Measurements from ENCODE around the gene PCDHGA8.
"Not testable (repeated sequence)": the region's sequence is repeated elsewhere in the genome, so short reads cannot be mapped to it uniquely, and the experiment has no call there.

PCDHGA8 gene

DNA sequence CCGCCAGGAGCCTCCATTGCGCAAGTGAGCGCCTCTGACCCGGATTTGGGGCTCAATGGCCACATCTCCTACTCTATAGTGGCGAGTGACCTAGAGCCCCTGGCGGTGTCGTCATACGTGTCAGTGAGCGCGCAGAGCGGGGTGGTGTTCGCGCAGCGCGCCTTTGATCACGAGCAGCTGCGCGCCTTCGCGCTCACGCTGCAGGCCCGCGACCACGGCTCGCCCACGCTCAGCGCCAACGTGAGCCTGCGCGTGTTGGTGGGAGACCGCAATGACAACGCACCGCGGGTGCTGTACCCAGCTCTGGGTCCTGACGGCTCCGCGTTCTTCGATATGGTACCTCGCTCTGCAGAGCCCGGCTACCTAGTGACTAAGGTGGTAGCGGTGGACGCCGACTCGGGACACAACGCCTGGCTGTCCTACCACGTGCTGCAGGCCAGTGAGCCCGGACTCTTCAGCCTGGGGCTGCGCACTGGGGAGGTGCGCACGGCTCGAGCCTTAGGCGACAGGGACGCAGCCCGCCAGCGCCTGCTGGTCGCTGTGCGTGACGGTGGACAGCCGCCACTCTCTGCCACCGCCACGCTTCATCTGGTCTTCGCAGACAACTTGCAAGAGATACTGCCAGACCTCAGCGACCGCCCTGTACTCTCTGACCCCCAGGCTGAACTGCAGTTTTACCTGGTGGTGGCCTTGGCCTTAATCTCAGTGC is 17.3 kb downstream of the PCDHGA8 start:
- no peak overlapping the region for H3K4me3 ChIP-seq (ENCODE audit: low read depth, low read length)
- TF ChIP-seq, protein P1, sequence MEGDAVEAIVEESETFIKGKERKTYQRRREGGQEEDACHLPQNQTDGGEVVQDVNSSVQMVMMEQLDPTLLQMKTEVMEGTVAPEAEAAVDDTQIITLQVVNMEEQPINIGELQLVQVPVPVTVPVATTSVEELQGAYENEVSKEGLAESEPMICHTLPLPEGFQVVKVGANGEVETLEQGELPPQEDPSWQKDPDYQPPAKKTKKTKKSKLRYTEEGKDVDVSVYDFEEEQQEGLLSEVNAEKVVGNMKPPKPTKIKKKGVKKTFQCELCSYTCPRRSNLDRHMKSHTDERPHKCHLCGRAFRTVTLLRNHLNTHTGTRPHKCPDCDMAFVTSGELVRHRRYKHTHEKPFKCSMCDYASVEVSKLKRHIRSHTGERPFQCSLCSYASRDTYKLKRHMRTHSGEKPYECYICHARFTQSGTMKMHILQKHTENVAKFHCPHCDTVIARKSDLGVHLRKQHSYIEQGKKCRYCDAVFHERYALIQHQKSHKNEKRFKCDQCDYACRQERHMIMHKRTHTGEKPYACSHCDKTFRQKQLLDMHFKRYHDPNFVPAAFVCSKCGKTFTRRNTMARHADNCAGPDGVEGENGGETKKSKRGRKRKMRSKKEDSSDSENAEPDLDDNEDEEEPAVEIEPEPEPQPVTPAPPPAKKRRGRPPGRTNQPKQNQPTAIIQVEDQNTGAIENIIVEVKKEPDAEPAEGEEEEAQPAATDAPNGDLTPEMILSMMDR (IDR thresholded peaks at IDR 0.05; ENCODE audit: insufficient read depth, low read depth, low read length, missing control alignments) = no peak
- no peak for DNase-seq (ENCODE audit: low read depth)

DNA sequence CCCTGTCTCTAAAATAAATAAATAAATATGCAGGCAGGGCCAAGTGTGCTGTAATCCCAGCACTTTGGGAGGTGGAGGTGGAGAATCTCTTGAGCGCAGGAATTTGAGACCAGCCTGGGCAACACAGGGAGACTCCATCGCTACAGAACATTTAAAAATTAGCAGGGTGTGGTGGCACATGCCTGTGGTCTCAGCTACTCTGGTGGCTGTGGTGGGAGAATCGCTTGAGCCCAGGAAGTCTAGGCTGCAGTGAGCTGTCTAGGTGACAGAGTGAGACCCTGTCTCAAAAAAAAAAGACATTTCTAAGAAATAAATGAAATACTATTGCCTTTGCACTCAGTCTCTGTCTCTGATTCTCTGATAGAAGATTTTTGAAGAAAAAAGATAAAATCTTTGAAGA is 19.1 kb downstream of the PCDHGA8 start:
- H3K4me3 ChIP-seq (ENCODE audit: low read depth, low read length) = no peak overlapping the region
- no peak for DNase-seq (ENCODE audit: low read depth)
- TF ChIP-seq, protein P1 (IDR thresholded peaks at IDR 0.05; ENCODE audit: insufficient read depth, low read depth, low read length, missing control alignments) = no peak

DNA sequence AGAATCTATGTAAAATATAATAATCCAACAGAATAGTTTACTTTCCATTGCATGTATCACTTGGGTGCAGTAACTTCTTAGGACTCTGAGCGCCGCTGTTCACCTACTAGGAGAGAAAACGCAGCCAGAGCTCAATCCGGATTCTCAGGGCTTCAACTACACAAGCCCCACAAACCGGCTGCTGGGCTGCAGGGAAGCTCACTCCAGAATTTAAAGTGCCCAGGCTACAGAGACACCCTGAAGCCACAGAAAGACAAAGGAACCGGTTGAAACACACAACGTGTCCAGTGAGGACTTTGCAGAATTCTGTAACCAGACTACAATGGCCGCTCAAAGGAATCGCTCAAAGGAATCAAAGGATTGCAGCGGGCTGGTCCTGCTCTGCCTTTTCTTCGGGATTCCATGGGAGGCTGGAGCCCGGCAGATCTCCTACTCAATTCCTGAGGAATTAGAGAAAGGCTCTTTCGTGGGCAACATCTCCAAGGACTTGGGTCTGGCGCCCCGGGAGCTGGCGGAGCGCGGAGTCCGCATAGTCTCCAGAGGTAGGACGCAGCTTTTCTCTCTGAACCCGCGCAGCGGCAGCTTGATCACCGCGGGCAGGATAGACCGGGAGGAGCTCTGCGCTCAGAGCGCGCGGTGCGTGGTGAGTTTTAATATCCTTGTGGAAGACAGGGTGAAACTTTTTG is 20.6 kb downstream of the PCDHGA8 start, which contains the start of gene PCDHGA10:
Gene PCDHGA10, plus strand, starts transcription at position 134 of the 686 bp plus-strand sequence. Its CDS starts 189 bp downstream, at position 323.
- TF ChIP-seq, protein P1 (IDR thresholded peaks at IDR 0.05; ENCODE audit: insufficient read depth, low read depth, low read length, missing control alignments) = peak; percentile 77
- peak within 1 kb of the TSS; percentile 64 for H3K4me3 ChIP-seq (ENCODE audit: low read depth, low read length)

DNA sequence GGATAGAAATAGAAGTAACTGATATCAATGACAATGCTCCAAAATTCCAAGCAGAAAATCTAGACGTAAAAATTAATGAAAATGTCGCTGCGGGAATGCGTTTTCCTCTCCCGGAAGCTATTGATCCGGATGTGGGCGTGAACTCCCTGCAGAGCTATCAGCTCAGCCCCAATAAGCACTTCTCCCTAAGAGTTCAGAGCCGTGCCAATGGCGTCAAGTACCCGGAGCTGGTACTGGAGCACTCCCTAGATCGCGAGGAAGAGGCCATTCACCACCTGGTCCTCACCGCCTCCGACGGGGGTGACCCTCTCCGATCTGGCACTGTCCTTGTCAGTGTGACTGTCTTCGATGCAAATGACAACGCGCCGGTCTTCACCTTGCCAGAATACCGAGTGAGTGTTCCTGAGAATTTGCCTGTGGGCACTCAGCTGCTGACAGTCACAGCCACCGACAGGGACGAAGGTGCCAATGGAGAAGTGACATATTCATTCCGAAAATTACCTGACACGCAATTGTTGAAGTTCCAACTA is 21.2 kb downstream of the PCDHGA8 start:
- TF ChIP-seq, protein P1 (IDR thresholded peaks at IDR 0.05; ENCODE audit: insufficient read depth, low read depth, low read length, missing control alignments) = no peak
- H3K4me3 ChIP-seq (ENCODE audit: low read depth, low read length) = peak overlapping the region; percentile 64
- no peak for DNase-seq (ENCODE audit: low read depth)

More for the DNA sequence above, 20.6 kb downstream of the PCDHGA8 start, which contains the start of gene PCDHGA10:
- DNase-seq (ENCODE audit: low read depth) = peak; percentile 86

DNA sequence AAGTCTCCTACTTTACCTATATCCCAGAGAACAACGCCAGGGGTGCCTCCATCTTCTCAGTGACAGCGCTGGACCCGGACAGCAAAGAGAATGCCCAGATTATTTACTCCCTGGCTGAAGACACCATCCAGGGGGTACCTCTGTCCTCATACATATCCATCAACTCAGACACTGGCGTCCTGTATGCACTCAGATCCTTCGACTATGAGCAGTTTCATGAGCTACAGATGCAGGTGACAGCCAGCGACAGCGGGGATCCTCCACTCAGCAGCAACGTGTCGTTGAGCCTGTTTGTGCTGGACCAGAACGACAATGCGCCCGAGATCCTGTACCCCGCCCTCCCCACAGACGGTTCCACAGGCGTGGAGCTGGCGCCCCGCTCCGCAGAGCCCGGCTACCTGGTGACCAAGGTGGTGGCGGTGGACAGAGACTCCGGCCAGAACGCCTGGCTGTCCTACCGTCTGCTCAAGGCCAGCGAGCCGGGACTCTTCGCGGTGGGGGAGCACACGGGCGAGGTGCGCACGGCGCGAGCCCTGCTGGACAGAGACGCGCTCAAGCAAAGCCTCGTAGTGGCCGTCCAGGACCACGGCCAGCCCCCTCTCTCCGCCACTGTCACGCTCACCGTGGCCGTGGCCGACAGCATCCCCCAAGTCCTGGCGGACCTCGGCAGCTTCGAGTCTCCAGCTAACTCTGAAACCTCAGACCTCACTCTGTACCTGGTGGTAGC is 22.3 kb downstream of the PCDHGA8 start:
- not testable (repeated sequence) for H3K4me3 ChIP-seq (ENCODE audit: low read depth, low read length); DNase-seq (ENCODE audit: low read depth)

DNA sequence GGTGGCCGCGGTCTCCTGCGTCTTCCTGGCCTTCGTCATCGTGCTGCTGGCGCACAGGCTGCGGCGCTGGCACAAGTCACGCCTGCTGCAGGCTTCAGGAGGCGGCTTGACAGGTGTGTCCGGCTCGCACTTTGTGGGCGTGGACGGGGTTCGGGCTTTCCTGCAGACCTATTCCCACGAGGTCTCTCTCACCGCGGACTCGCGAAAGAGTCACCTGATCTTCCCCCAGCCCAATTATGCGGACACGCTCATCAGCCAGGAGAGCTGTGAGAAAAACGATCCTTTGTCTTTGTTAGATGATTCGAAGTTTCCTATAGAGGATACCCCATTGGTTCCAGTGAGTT is 22.8 kb downstream of the PCDHGA8 start:
- peak; percentile 45 for DNase-seq (ENCODE audit: low read depth)
- peak overlapping the region; percentile 30 for H3K4me3 ChIP-seq (ENCODE audit: low read depth, low read length)

DNA sequence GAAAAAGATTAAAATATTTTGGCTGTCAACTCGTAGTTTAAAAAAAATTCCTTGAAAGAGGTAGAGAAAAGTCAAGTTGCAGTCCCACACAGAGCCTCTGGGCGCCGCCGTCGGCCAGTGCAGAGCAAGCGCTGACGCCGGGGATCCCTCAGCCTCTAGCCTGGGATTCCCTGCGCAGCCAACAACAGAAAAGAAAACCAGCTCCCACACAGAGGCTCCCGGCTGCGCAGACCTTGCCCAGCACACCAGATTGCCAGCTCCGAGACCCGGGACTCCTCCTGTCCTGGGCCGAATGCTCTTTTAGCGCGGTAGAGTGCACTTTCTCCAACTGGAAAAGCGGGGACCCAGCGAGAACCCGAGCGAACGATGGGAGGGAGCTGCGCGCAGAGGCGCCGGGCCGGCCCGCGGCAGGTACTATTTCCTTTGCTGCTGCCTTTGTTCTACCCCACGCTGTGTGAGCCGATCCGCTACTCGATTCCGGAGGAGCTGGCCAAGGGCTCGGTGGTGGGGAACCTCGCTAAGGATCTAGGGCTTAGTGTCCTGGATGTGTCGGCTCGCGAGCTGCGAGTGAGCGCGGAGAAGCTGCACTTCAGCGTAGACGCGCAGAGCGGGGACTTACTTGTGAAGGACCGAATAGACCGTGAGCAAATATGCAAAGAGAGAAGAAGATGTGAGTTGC is 25.2 kb downstream of the PCDHGA8 start, which contains the start of gene PCDHGB7:
Gene PCDHGB7, plus strand, starts transcription at position 184 of the 679 bp plus-strand sequence. Its CDS starts 183 bp downstream, at position 367.
- peak; percentile 82 for DNase-seq (ENCODE audit: low read depth)
- TF ChIP-seq, protein P1 (IDR thresholded peaks at IDR 0.05; ENCODE audit: insufficient read depth, low read depth, low read length, missing control alignments) = peak; percentile 72
- peak within 1 kb of the TSS; percentile 54 for H3K4me3 ChIP-seq (ENCODE audit: low read depth, low read length)

All from GM12865 (cell line).